ENCODE results near the gene ERP27. TPM values are rescaled to one million over a fixed set of nuclear protein-coding genes. Genes with fewer than 3 reads are reported as not detected.

The ERP27 gene
- total RNA-seq, 2 donors from 2014 or later, result 79.1 to 131 TPM

- Histone ChIP-seq H3K9me3 (no peaks in the 10 kb centered on the region), H3K36me3 (replicated peaks in 1 of 2; ENCODE audit: insufficient read depth in 1 of 2, low read depth in 2 of 2) (no peaks in the 10 kb centered on the region), H3K27me3 (no peaks in the 10 kb centered on the region), H3K4me3 (no peak within 1 kb of the TSS), H3K27ac (peak within 1 kb of the TSS in 3 of 4 donors; percentile 18 to 37 (median 26)), H3K4me1 (peaks cover 17% of the 10 kb centered on the region)
- DNase-seq (peak in 3 of 4 donors; percentile 21 to 50 (median 42)), ATAC-seq (peak; percentile 69)
- intact Hi-C loops (cut with DNase I), result no loop called here
- TF ChIP-seq, protein P1, sequence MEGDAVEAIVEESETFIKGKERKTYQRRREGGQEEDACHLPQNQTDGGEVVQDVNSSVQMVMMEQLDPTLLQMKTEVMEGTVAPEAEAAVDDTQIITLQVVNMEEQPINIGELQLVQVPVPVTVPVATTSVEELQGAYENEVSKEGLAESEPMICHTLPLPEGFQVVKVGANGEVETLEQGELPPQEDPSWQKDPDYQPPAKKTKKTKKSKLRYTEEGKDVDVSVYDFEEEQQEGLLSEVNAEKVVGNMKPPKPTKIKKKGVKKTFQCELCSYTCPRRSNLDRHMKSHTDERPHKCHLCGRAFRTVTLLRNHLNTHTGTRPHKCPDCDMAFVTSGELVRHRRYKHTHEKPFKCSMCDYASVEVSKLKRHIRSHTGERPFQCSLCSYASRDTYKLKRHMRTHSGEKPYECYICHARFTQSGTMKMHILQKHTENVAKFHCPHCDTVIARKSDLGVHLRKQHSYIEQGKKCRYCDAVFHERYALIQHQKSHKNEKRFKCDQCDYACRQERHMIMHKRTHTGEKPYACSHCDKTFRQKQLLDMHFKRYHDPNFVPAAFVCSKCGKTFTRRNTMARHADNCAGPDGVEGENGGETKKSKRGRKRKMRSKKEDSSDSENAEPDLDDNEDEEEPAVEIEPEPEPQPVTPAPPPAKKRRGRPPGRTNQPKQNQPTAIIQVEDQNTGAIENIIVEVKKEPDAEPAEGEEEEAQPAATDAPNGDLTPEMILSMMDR (IDR thresholded peaks at IDR 0.05), result no peak
- TF ChIP-seq POLR2A (IDR thresholded peaks at IDR 0.05), result peak in 2 of 3 donors; percentile 55 to 62
- 30 to 50% methylated on average over 6 of the region's 6 CpGs for WGBS, 2 donors
Observed at GRCh38 chr12:14885718-14886221, 52.6 kb downstream of the ERP27 start, which contains the start of gene MGP. Gene MGP (minus strand): TSS chr12:14885854. CDS start chr12:14885791, 63 bp downstream.

GRCh38 chr12:14884458-14884878 lies 53.9 kb downstream of the ERP27 start:
- H3K36me3 ChIP-seq (replicated peaks in 1 of 2; ENCODE audit: insufficient read depth in 1 of 2, low read depth in 2 of 2), result no peaks in the 10 kb centered on the region
- intact Hi-C loops (cut with DNase I), result no loop called here
- H3K4me1 ChIP-seq, result peaks cover 17% of the 10 kb centered on the region
- H3K4me3 ChIP-seq, result no peak overlapping the region
- H3K27ac ChIP-seq, result peak overlapping the region in 2 of 4 donors; percentile 26 to 37
- peak in 1 of 3 donors; percentile 8 for TF ChIP-seq POLR2A (IDR thresholded peaks at IDR 0.05)
- TF ChIP-seq, protein P1 (IDR thresholded peaks at IDR 0.05), result no peak
- 1% methylated on average over 5 of the region's 5 CpGs for WGBS, 2 donors
- H3K27me3 ChIP-seq, result no peaks in the 10 kb centered on the region
- ATAC-seq (peak; percentile 74), DNase-seq (peak; percentile 79 to 88 (median 87))
- no peaks in the 10 kb centered on the region for H3K9me3 ChIP-seq

- H3K27ac ChIP-seq, result peak overlapping the region in 1 of 4 donors; percentile 37
- intact Hi-C loops (cut with DNase I), result no loop called here
- H3K4me3 ChIP-seq, result no peak overlapping the region
Observed at GRCh38 chr12:14883686-14884085, 54.7 kb downstream of the ERP27 start.

GRCh38 chr12:14880890-14881453 lies 57.4 kb downstream of the ERP27 start:
- Histone ChIP-seq H3K27ac (no peak overlapping the region), H3K9me3 (no peaks in the 10 kb centered on the region), H3K27me3 (no peaks in the 10 kb centered on the region), H3K4me1 (peaks cover 13% of the 10 kb centered on the region), H3K4me3 (no peak overlapping the region), H3K36me3 (replicated peaks in 1 of 2; ENCODE audit: insufficient read depth in 1 of 2, low read depth in 2 of 2) (no peaks in the 10 kb centered on the region)
- 77 to 78% methylated on average over 6 of the region's 6 CpGs for whole genome bisulfite sequencing, 2 donors
- intact Hi-C loops (cut with DNase I), result no loop called here
- TF ChIP-seq POLR2A (IDR thresholded peaks at IDR 0.05), result no peak
- TF ChIP-seq, protein P1 (IDR thresholded peaks at IDR 0.05), result no peak
- DNase-seq, result no peak
- no peak for ATAC-seq

More at GRCh38 chr12:14883686-14884085, 54.7 kb downstream of the ERP27 start:
- no peak for ATAC-seq
- Histone ChIP-seq H3K27me3 (no peaks in the 10 kb centered on the region), H3K4me1 (peaks cover 17% of the 10 kb centered on the region), H3K9me3 (no peaks in the 10 kb centered on the region), H3K36me3 (replicated peaks in 1 of 2; ENCODE audit: insufficient read depth in 1 of 2, low read depth in 2 of 2) (no peaks in the 10 kb centered on the region)
- 84 to 88% methylated on average over 10 of the region's 10 CpGs for WGBS, 2 donors
- no peak for DNase-seq
- TF ChIP-seq, protein P1 (IDR thresholded peaks at IDR 0.05), result no peak
- no peak for TF ChIP-seq POLR2A (IDR thresholded peaks at IDR 0.05)

Measured in body of pancreas (tissue), 4 donors.